Activated effector memory CD4-positive, alpha-beta T cell treated with Interleukin-2 at 50 U/mL for 16 hours (primary cell): ENCODE measurements around the gene IQGAP2.
"Not testable (repeated sequence)": the region's sequence is repeated elsewhere in the genome, so short reads cannot be mapped to it uniquely, and the experiment has no call there.

Experiments
- DNase-seq: peaks from one replicate; pipeline ENCODE4 v3.0.0-alpha.2; 2020

IQGAP2 gene

GRCh38 chr5:76729373-76730290 is 326.5 kb downstream of the IQGAP2 start:
- no peak for DNase-seq

GRCh38 chr5:76732405-76733048 is 329.4 kb downstream of the IQGAP2 start:
- no peak for DNase-seq

GRCh38 chr5:76733049-76733417 is 329.9 kb downstream of the IQGAP2 start:
- peak; percentile 51 for DNase-seq

GRCh38 chr5:76735762-76736545 is 332.9 kb downstream of the IQGAP2 start:
- DNase-seq: no peak

- no peak for DNase-seq
These were observed 333.8 kb downstream of the IQGAP2 start for GRCh38 chr5:76736679-76737556.

- no peak for DNase-seq
These were observed 334.8 kb downstream of the IQGAP2 start for GRCh38 chr5:76737846-76738245.

GRCh38 chr5:76741506-76741905 is 338.4 kb downstream of the IQGAP2 start:
- DNase-seq: not testable (repeated sequence)

- no peak for DNase-seq
These were observed 339.5 kb downstream of the IQGAP2 start for GRCh38 chr5:76742583-76742982.

GRCh38 chr5:76744632-76745031 is 341.5 kb downstream of the IQGAP2 start:
- no peak for DNase-seq

- no peak for DNase-seq
These were observed 342.6 kb downstream of the IQGAP2 start for GRCh38 chr5:76745670-76746069.

- no peak for DNase-seq
These were observed 343.6 kb downstream of the IQGAP2 start for GRCh38 chr5:76746677-76747076.

GRCh38 chr5:76747706-76748105 is 344.6 kb downstream of the IQGAP2 start:
- no peak for DNase-seq

- DNase-seq: no peak
These were observed 348.2 kb downstream of the IQGAP2 start for GRCh38 chr5:76751291-76751690.

- DNase-seq: no peak
These were observed 351.6 kb downstream of the IQGAP2 start for GRCh38 chr5:76754668-76755078.

- no peak for DNase-seq
These were observed 352.9 kb downstream of the IQGAP2 start for GRCh38 chr5:76755779-76756637.

GRCh38 chr5:76757049-76757448 is 354.0 kb downstream of the IQGAP2 start:
- no peak for DNase-seq
